SK-N-SH treated with all-trans-retinoic acid at 6 μM for 48 hours (cell line): Measurements from ENCODE around the gene PLA1A.

Experiments
- ATAC-seq: fragments of 200-7000 bp; cut with Tn5 transposase; 3 replicates; pipeline ENCODE4 v1.9.1; 2020; ENCODE audit warnings: mild to moderate bottlenecking, moderate library complexity
- ARNTL ChIP-seq: fragments of 450-650 bp; formaldehyde crosslinking; IDR thresholded peaks from 2 replicates; pipeline ENCODE4 v1.5.0; 2020; ENCODE audit warnings: low read depth, mild to moderate bottlenecking, moderate library complexity, borderline replicate concordance
- BACH2 ChIP-seq: fragments of 250-450 bp; sonication (Bioruptor Pico); IDR thresholded peaks from 2 replicates; pipeline ENCODE4 v1.9.0; 2021; ENCODE audit warnings: mild to moderate bottlenecking, borderline replicate concordance
- CSDC2 ChIP-seq: fragments of 250-450 bp; sonication (Bioruptor Pico); IDR thresholded peaks from 2 replicates; pipeline ENCODE4 v1.5.0; 2020; ENCODE audit warnings: mild to moderate bottlenecking, moderate library complexity
- ESRRG ChIP-seq: fragments of 250-450 bp; sonication (Bioruptor Pico); IDR thresholded peaks from 2 replicates; pipeline ENCODE4 v1.6.1; 2021; ENCODE audit warnings: mild to moderate bottlenecking
- GLIS3 ChIP-seq: fragments of 250-450 bp; sonication (Bioruptor Pico); IDR thresholded peaks from 2 replicates; pipeline ENCODE4 v1.5.0; 2020; ENCODE audit warnings: mild to moderate bottlenecking, moderate library complexity
- ISL1 ChIP-seq: fragments of 250-450 bp; sonication (Bioruptor Pico); IDR thresholded peaks from 2 replicates; pipeline ENCODE4 v2.1.2; 2022; ENCODE audit warnings: mild to moderate bottlenecking, moderate library complexity
- OSR1 ChIP-seq: fragments of 250-450 bp; sonication (Bioruptor Pico); IDR thresholded peaks from 2 replicates; pipeline ENCODE4 v1.8.0; 2022; ENCODE audit warnings: moderate library complexity, mild to moderate bottlenecking, inconsistent platforms
- PPARA ChIP-seq: fragments of 250-450 bp; sonication (Bioruptor Pico); IDR thresholded peaks from 2 replicates; pipeline ENCODE4 v1.5.0; 2020; ENCODE audit warnings: mild to moderate bottlenecking, borderline replicate concordance
- RARB ChIP-seq: fragments of 250-450 bp; sonication (Bioruptor Pico); IDR thresholded peaks from 2 replicates; pipeline ENCODE4 v1.8.0; 2021; ENCODE audit warnings: mild to moderate bottlenecking, moderate library complexity
- SNAI2 ChIP-seq: fragments of 250-450 bp; sonication (Bioruptor Pico); IDR thresholded peaks from 2 replicates; pipeline ENCODE4 v1.5.0; 2020; ENCODE audit warnings: mild to moderate bottlenecking, moderate library complexity
- TCF4 ChIP-seq: fragments of 250-450 bp; sonication (Bioruptor Pico); IDR thresholded peaks from 2 replicates; pipeline ENCODE4 v1.8.0; 2021; ENCODE audit warnings: mild to moderate bottlenecking, moderate library complexity, borderline replicate concordance
- TOX ChIP-seq: fragments of 250-450 bp; sonication (Bioruptor Pico); IDR thresholded peaks from 2 replicates; pipeline ENCODE4 v1.8.0; 2021; ENCODE audit warnings: mild to moderate bottlenecking, moderate library complexity, borderline replicate concordance
- ZFP3 ChIP-seq: fragments of 250-450 bp; sonication (Bioruptor Pico); IDR thresholded peaks from 2 replicates; pipeline ENCODE4 v1.5.0; 2020; ENCODE audit warnings: mild to moderate bottlenecking, moderate library complexity
- ZFP30 ChIP-seq: fragments of 450-650 bp; formaldehyde crosslinking; IDR thresholded peaks from 2 replicates; pipeline ENCODE4 v1.5.0; 2022; ENCODE audit warnings: mild to moderate bottlenecking, moderate library complexity
- ZNF565 ChIP-seq: fragments of 450-650 bp; formaldehyde crosslinking; conservative IDR thresholded peaks from 2 replicates; pipeline ENCODE4 v1.5.0; 2020; ENCODE audit warnings: low read depth, mild to moderate bottlenecking, moderate library complexity
- ZNF70 ChIP-seq: fragments of 450-650 bp; formaldehyde crosslinking; IDR thresholded peaks from 2 replicates; pipeline ENCODE4 v1.5.0; 2020; ENCODE audit warnings: mild to moderate bottlenecking, moderate library complexity
- ZNF8 ChIP-seq: fragments of 450-650 bp; formaldehyde crosslinking; IDR thresholded peaks from 2 replicates; pipeline ENCODE4 v1.5.0; 2020; ENCODE audit warnings: mild to moderate bottlenecking, moderate library complexity
- TF ChIP-seq, protein P1 (sequence below): fragments of 250-450 bp; sonication (Bioruptor Pico); IDR thresholded peaks from 2 replicates; pipeline ENCODE4 v1.5.1; 2020; ENCODE audit warnings: low read depth, mild to moderate bottlenecking, moderate library complexity
- TF ChIP-seq, protein P2 (sequence below): fragments of 250-450 bp; sonication (Bioruptor Pico); IDR thresholded peaks from 2 replicates; pipeline ENCODE4 v1.5.0; 2020; ENCODE audit warnings: mild to moderate bottlenecking, moderate library complexity
- TF ChIP-seq, protein P3 (sequence below): fragments of 250-450 bp; sonication (Bioruptor Pico); IDR thresholded peaks from 2 replicates; pipeline ENCODE4 v1.8.0; 2020; ENCODE audit warnings: mild to moderate bottlenecking, moderate library complexity, borderline replicate concordance
- TF ChIP-seq, protein P4 (sequence below): fragments of 250-450 bp; sonication (Bioruptor Pico); IDR thresholded peaks from 2 replicates; pipeline ENCODE4 v1.8.0; 2021; ENCODE audit warnings: low read depth, mild to moderate bottlenecking, moderate library complexity, borderline replicate concordance
- TF ChIP-seq, protein P5 (sequence below): fragments of 250-450 bp; sonication (Bioruptor Pico); IDR thresholded peaks from 2 replicates; pipeline ENCODE4 v1.5.1; 2021; ENCODE audit warnings: mild to moderate bottlenecking, moderate library complexity

The PLA1A gene

DNA sequence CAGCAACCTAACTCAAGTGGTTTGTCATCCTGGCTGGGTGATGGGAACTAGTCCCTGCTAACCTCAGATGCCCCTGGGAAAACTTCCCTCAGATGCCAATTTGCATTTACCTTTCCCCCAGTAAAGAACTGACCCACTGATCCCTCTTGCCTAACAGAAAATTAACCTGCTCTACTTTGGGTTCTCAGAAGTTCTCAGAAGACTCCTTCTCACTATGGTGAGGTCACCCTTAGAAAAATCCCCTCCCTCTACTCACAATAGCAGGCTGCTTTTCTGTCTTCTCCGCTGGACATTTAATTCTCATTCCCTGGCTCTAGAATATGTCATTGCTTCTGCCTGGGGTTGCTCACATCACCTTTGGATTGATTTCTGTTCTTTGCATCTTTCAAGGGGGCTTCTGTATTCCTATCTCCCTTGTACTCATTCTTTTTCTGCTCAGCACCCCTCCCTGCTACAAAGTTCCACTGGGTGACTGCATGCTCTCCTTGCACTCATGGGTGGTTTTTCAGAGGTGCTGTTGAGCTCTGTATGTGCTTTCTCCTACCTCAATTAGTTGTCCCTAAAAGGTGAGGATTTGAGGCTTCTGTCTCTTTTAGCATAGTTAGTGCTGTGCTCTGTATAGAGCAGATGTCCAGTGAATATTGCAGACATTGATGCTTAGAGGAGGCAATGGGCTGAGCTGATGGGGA is 869 bp downstream of the PLA1A start:
- no peak for ATAC-seq
- TF ChIP-seq ISL1 (CRISPR knock-in tag) (no peak), CSDC2 (no peak), ZNF8 (CRISPR knock-in tag) (no peak), TOX (CRISPR knock-in tag) (no peak), BACH2 (CRISPR knock-in tag) (no peak), ZFP30 (CRISPR knock-in tag) (no peak), ARNTL (CRISPR knock-in tag) (no peak), ZNF565 (CRISPR knock-in tag) (no peak), ZNF70 (CRISPR knock-in tag) (no peak), ESRRG (CRISPR knock-in tag) (no peak), SNAI2 (CRISPR knock-in tag) (no peak), TCF4 (no peak), PPARA (no peak), RARB (CRISPR knock-in tag) (no peak), GLIS3 (CRISPR knock-in tag) (no peak)
- TF ChIP-seq, protein P1, sequence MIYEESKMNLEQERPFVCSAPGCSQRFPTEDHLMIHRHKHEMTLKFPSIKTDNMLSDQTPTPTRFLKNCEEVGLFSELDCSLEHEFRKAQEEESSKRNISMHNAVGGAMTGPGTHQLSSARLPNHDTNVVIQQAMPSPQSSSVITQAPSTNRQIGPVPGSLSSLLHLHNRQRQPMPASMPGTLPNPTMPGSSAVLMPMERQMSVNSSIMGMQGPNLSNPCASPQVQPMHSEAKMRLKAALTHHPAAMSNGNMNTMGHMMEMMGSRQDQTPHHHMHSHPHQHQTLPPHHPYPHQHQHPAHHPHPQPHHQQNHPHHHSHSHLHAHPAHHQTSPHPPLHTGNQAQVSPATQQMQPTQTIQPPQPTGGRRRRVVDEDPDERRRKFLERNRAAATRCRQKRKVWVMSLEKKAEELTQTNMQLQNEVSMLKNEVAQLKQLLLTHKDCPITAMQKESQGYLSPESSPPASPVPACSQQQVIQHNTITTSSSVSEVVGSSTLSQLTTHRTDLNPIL = no peak
- TF ChIP-seq, protein P2, sequence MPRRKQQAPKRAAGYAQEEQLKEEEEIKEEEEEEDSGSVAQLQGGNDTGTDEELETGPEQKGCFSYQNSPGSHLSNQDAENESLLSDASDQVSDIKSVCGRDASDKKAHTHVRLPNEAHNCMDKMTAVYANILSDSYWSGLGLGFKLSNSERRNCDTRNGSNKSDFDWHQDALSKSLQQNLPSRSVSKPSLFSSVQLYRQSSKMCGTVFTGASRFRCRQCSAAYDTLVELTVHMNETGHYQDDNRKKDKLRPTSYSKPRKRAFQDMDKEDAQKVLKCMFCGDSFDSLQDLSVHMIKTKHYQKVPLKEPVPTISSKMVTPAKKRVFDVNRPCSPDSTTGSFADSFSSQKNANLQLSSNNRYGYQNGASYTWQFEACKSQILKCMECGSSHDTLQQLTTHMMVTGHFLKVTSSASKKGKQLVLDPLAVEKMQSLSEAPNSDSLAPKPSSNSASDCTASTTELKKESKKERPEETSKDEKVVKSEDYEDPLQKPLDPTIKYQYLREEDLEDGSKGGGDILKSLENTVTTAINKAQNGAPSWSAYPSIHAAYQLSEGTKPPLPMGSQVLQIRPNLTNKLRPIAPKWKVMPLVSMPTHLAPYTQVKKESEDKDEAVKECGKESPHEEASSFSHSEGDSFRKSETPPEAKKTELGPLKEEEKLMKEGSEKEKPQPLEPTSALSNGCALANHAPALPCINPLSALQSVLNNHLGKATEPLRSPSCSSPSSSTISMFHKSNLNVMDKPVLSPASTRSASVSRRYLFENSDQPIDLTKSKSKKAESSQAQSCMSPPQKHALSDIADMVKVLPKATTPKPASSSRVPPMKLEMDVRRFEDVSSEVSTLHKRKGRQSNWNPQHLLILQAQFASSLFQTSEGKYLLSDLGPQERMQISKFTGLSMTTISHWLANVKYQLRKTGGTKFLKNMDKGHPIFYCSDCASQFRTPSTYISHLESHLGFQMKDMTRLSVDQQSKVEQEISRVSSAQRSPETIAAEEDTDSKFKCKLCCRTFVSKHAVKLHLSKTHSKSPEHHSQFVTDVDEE = no peak
- TF ChIP-seq, protein P3, sequence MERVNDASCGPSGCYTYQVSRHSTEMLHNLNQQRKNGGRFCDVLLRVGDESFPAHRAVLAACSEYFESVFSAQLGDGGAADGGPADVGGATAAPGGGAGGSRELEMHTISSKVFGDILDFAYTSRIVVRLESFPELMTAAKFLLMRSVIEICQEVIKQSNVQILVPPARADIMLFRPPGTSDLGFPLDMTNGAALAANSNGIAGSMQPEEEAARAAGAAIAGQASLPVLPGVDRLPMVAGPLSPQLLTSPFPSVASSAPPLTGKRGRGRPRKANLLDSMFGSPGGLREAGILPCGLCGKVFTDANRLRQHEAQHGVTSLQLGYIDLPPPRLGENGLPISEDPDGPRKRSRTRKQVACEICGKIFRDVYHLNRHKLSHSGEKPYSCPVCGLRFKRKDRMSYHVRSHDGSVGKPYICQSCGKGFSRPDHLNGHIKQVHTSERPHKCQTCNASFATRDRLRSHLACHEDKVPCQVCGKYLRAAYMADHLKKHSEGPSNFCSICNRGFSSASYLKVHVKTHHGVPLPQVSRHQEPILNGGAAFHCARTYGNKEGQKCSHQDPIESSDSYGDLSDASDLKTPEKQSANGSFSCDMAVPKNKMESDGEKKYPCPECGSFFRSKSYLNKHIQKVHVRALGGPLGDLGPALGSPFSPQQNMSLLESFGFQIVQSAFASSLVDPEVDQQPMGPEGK = no peak
- TF ChIP-seq, protein P4, sequence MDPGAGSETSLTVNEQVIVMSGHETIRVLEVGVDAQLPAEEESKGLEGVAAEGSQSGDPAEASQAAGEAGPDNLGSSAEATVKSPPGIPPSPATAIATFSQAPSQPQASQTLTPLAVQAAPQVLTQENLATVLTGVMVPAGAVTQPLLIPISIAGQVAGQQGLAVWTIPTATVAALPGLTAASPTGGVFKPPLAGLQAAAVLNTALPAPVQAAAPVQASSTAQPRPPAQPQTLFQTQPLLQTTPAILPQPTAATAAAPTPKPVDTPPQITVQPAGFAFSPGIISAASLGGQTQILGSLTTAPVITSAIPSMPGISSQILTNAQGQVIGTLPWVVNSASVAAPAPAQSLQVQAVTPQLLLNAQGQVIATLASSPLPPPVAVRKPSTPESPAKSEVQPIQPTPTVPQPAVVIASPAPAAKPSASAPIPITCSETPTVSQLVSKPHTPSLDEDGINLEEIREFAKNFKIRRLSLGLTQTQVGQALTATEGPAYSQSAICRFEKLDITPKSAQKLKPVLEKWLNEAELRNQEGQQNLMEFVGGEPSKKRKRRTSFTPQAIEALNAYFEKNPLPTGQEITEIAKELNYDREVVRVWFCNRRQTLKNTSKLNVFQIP = no peak

DNA sequence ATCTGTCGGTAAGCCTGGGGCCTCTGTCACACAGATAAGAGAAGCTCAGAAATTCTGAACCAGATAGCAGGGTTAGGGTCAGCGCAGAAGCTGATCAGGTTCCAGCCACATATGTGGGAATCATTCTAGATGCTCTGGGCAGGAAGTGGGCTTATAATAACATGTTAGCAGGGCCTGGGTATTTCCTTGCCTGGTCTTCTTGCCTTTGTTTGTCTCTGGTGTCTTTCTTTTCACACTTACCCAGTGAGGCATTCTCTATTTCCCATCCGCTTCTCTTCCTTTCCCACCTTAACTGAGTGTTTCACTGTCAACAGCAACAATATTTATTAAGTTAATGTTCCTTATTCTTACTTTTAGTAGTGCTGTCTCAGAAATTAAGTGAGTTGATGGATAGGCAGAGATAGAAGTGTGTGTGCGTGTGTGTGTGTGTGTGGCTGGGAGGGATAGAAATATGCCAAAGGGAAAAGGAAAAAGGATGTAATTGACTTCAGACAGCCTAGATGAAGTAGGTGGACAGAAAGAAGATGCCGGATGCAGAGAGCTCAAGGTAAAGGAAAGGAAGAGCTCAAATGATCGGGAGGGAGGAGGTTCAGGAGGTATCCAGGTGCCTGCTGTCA is 2.0 kb downstream of the PLA1A start:
- no peak for ATAC-seq
- no peak for TF ChIP-seq ZFP30 (CRISPR knock-in tag)
- TF ChIP-seq, protein P5, sequence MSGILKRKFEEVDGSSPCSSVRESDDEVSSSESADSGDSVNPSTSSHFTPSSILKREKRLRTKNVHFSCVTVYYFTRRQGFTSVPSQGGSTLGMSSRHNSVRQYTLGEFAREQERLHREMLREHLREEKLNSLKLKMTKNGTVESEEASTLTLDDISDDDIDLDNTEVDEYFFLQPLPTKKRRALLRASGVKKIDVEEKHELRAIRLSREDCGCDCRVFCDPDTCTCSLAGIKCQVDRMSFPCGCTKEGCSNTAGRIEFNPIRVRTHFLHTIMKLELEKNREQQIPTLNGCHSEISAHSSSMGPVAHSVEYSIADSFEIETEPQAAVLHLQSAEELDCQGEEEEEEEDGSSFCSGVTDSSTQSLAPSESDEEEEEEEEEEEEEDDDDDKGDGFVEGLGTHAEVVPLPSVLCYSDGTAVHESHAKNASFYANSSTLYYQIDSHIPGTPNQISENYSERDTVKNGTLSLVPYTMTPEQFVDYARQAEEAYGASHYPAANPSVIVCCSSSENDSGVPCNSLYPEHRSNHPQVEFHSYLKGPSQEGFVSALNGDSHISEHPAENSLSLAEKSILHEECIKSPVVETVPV (CRISPR knock-in tag) = no peak
- TF ChIP-seq, protein P2 = no peak
- no peak for TF ChIP-seq TOX (CRISPR knock-in tag)
- no peak for TF ChIP-seq ISL1 (CRISPR knock-in tag)
- no peak for TF ChIP-seq GLIS3 (CRISPR knock-in tag)
- TF ChIP-seq TCF4 = no peak
- no peak for TF ChIP-seq OSR1
- TF ChIP-seq ESRRG (CRISPR knock-in tag) = no peak
- TF ChIP-seq BACH2 (CRISPR knock-in tag) = no peak
- no peak for TF ChIP-seq RARB (CRISPR knock-in tag)
- no peak for TF ChIP-seq CSDC2
- TF ChIP-seq, protein P3 = no peak
- TF ChIP-seq ZNF565 (CRISPR knock-in tag) = no peak
- TF ChIP-seq ARNTL (CRISPR knock-in tag) = no peak
- TF ChIP-seq, protein P4 = no peak
- no peak for TF ChIP-seq SNAI2 (CRISPR knock-in tag)
- TF ChIP-seq ZFP3 (CRISPR knock-in tag) = no peak
